Peyer's patch (tissue), 4 donors: Measurements from ENCODE around the gene RMDN2. TPM values are rescaled to one million over a fixed set of nuclear protein-coding genes. Genes with fewer than 3 reads are reported as not detected.

ENCODE experiments used
- DNase-seq, 3 donors: peaks; one replicate each; pipeline ENCODE4 v3.0.0-alpha.2; 2017 to 2019
- H3K27ac ChIP-seq, 4 donors: fragments of 200-600 bp; sonication (generic); one replicate each; pipeline ENCODE4 v1.5.1; 2016 to 2019
- H3K27me3 ChIP-seq, 2 donors: fragments of 200-600 bp; sonication (generic); one replicate each; pipeline ENCODE4 v1.5.1; 2019
- H3K36me3 ChIP-seq, 3 donors: fragments of 200-600 bp; sonication (generic); one replicate each; pipeline ENCODE4 v1.5.1; 2016 to 2019
- H3K4me1 ChIP-seq, 4 donors: fragments of 200-600 bp; sonication (generic); one replicate each; pipeline ENCODE4 v1.5.1; 2016 to 2019
- H3K4me3 ChIP-seq, 4 donors: fragments of 200-600 bp; sonication (generic); 1 replicate in 3 of 4; 2 replicates in 1 of 4; pipeline ENCODE4 v1.5.1; 2016 to 2019; ENCODE audit warnings: mild to moderate bottlenecking in 1 of 4
- H3K9me3 ChIP-seq, 4 donors: fragments of 200-600 bp; sonication (generic); one replicate each; pipeline ENCODE4 v1.5.1; 2016 to 2019; ENCODE audit warnings: mild to moderate bottlenecking in 1 of 4
- POLR2A ChIP-seq, 2 donors: fragments of 450-650 bp; IDR thresholded peaks; one replicate each; pipeline ENCODE4 v1.5.1; 2017; ENCODE audit warnings: antibody characterized with exemption in 2 of 2, mild to moderate bottlenecking in 2 of 2, moderate library complexity in 2 of 2
- total RNA-seq, 4 donors: library from RNA; depleted of rRNA; stranded (reverse); fragments of >200 nt; gene quantifications; one replicate each; pipeline ENCODE4 v1.1.0, GENCODE V29; 2016
- TF ChIP-seq, protein P1 (sequence below), 6 experiments: fragments of 450-650 bp in 4 of 6; fragments of 200-600 bp in 2 of 6; sonication (generic) in 1 of 6; IDR thresholded peaks; one replicate each; pipeline ENCODE4 v1.5.1; 2017 to 2019; ENCODE audit warnings: antibody characterized with exemption in 6 of 6, mild to moderate bottlenecking in 3 of 6, moderate library complexity in 1 of 6

The RMDN2 gene
- total RNA-seq, 4 donors from 2014 or later, result 13.2 to 39.0 (median 30.9) TPM

DNA sequence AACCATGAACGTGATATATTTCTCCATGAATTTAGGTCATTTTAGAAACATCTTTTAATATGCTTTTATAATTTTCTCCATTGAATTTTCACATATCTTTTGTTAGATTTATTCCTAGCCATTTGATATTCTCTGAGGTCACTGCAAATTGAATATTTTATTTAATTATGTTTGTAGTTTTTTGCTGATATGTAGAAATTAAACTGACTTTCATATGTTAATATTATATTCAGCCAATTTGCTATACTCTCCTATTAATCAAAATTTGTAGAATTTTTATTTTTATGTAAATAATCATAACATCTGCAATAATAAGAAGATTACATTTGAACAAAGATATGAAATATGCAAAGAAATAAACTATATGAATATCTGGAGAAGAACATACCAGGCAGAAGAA lies 46.9 kb downstream of the RMDN2 start:
- H3K36me3 ChIP-seq, result no peaks in the 10 kb centered on the region
- H3K27me3 ChIP-seq, result no peaks in the 10 kb centered on the region
- no peak for DNase-seq
- no peak overlapping the region for H3K27ac ChIP-seq
- H3K4me1 ChIP-seq, result no peaks in the 10 kb centered on the region
- H3K9me3 ChIP-seq, result no peaks in the 10 kb centered on the region
- no peak overlapping the region for H3K4me3 ChIP-seq
- TF ChIP-seq, protein P1, sequence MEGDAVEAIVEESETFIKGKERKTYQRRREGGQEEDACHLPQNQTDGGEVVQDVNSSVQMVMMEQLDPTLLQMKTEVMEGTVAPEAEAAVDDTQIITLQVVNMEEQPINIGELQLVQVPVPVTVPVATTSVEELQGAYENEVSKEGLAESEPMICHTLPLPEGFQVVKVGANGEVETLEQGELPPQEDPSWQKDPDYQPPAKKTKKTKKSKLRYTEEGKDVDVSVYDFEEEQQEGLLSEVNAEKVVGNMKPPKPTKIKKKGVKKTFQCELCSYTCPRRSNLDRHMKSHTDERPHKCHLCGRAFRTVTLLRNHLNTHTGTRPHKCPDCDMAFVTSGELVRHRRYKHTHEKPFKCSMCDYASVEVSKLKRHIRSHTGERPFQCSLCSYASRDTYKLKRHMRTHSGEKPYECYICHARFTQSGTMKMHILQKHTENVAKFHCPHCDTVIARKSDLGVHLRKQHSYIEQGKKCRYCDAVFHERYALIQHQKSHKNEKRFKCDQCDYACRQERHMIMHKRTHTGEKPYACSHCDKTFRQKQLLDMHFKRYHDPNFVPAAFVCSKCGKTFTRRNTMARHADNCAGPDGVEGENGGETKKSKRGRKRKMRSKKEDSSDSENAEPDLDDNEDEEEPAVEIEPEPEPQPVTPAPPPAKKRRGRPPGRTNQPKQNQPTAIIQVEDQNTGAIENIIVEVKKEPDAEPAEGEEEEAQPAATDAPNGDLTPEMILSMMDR (IDR thresholded peaks at IDR 0.05), result no peak
- TF ChIP-seq POLR2A (IDR thresholded peaks at IDR 0.05), result no peak

DNA sequence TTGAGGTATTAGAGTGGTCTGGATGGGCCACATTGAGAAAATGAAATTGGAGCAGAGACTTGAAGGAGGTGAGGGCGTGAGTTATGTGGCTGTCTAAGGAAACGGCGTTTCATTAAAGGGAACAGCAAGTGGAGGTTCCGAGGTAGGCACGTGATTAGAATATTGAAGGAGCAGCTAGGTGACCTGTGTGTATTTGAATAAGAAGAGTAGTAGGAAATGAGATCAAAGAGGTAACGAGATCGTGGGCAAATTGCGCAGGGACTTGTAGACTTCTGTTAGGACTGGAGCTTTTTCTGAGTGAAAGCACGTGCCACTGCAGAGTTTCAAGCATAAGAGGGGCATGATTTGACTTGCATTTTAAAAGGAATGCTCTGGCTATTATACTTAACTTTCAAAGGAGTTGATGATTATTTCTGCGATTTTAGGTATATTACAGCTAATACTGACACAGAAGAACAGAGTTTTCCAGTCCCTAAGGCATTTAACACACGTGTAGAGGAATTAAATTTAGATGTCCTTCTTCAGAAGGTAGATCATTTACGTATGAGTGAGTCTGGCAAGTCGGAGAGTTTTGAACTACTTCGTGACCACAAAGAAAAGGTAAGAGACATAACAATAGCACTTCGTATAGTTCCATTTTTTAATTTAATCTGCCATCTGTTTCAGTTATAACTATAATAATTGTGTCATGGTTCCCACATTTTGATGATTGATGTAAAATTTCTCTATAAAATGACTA lies 48.7 kb downstream of the RMDN2 start:
- H3K27me3 ChIP-seq, result no peaks in the 10 kb centered on the region
- no peaks in the 10 kb centered on the region for H3K36me3 ChIP-seq
- H3K27ac ChIP-seq, result no peak overlapping the region
- no peaks in the 10 kb centered on the region for H3K4me1 ChIP-seq
- no peak for TF ChIP-seq POLR2A (IDR thresholded peaks at IDR 0.05)
- TF ChIP-seq, protein P1 (IDR thresholded peaks at IDR 0.05), result no peak
- H3K9me3 ChIP-seq, result no peaks in the 10 kb centered on the region
- no peak overlapping the region for H3K4me3 ChIP-seq
- DNase-seq, result no peak

DNA sequence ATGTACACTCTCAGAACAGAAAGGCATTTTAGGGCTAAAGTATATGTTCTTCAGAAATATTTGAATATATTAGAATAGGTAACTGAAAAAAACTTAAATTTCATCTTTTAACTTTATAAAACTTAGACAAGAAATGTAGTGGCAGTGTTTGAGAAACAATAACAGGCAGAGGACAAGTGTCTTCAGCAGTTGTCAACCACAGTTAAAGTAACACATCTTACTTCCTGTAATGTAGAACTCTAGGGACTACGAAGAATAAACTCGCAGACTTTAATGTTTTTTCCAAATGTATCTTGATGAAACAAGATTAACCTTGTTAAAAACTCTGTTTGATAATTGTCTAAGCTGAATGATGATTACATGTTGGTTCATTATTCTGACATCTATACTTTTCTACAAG lies 50.7 kb downstream of the RMDN2 start:
- H3K9me3 ChIP-seq, result no peaks in the 10 kb centered on the region
- TF ChIP-seq, protein P1 (IDR thresholded peaks at IDR 0.05), result no peak
- no peak for TF ChIP-seq POLR2A (IDR thresholded peaks at IDR 0.05)

DNA sequence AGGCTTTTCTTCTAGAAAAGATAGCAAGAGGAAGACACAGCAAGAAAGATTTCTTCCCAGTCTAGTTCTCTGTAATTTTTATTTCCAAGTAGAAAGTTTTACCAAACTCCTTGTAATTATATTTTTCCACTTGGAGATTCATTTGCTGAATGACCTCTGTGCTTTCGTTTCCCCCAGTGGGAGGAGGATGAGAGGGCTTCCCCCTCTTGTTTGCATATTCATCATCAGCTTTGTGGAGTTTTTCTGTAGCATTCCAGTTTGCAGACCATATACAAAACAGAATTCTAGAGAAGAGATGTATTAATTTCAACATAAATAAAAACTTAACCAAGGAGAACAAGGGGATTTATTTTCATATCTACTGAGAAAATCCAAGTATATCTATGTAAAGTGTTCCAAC lies 51.3 kb downstream of the RMDN2 start:
- TF ChIP-seq POLR2A (IDR thresholded peaks at IDR 0.05), result no peak
- TF ChIP-seq, protein P1 (IDR thresholded peaks at IDR 0.05), result no peak
- H3K27ac ChIP-seq, result no peak overlapping the region

More for the DNA sequence above, 50.7 kb downstream of the RMDN2 start:
- H3K27me3 ChIP-seq, result no peaks in the 10 kb centered on the region
- no peak overlapping the region for H3K27ac ChIP-seq
- H3K4me1 ChIP-seq, result no peaks in the 10 kb centered on the region
- no peaks in the 10 kb centered on the region for H3K36me3 ChIP-seq
- DNase-seq, result no peak
- no peak overlapping the region for H3K4me3 ChIP-seq

DNA sequence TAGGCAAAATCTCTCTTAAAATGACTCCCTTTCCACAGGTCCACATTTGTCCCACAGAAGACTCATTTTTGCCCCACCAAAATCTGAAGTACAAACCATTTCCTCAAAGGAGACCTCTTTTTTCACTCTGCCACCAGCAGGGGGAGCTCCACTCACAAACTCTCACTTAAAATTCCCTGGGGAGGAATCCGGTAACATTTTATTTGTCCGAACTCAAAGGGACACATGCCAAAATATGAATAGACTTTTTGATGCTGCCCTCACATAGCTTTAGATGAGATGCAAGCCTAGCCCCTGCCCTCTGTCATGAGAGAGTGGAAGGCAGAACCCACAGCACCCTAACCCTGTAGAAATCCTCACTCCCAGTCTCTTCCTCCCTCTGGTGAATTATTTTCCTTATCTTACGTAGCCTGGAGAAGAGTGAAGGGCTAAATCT lies 57.1 kb downstream of the RMDN2 start:
- no peaks in the 10 kb centered on the region for H3K36me3 ChIP-seq
- no peaks in the 10 kb centered on the region for H3K9me3 ChIP-seq
- no peak overlapping the region for H3K4me3 ChIP-seq
- H3K27me3 ChIP-seq, result no peaks in the 10 kb centered on the region
- TF ChIP-seq, protein P1 (IDR thresholded peaks at IDR 0.05), result peak; percentile 72 to 83 (median 73)
- no peak for TF ChIP-seq POLR2A (IDR thresholded peaks at IDR 0.05)
- peak; percentile 64 to 87 (median 67) for DNase-seq
- no peaks in the 10 kb centered on the region for H3K4me1 ChIP-seq
- H3K27ac ChIP-seq, result no peak overlapping the region

More for the DNA sequence above, 51.3 kb downstream of the RMDN2 start:
- no peak for DNase-seq
- Histone ChIP-seq H3K9me3 (no peaks in the 10 kb centered on the region), H3K4me1 (no peaks in the 10 kb centered on the region), H3K36me3 (no peaks in the 10 kb centered on the region), H3K4me3 (no peak overlapping the region), H3K27me3 (no peaks in the 10 kb centered on the region)
